CD4-positive, CD25-positive, alpha-beta regulatory T cell (primary cell): ENCODE results near the gene KCNQ5. TPM values are rescaled to one million over a fixed set of nuclear protein-coding genes. Genes with fewer than 3 reads are reported as not detected.
A peak's percentile ranks its signal among the peaks of the same experiment; 100 is the strongest.
"Not testable (repeated sequence)": the region's sequence is repeated elsewhere in the genome, so short reads cannot be mapped to it uniquely, and the experiment has no call there.

Experiments used
- ATAC-seq, 2 donors: fragments of 150-1000 bp; cut with Tn5 transposase; one replicate each; pipeline ENCODE4 v1.10.0; 2021; ENCODE audit warnings: low read depth in 2 of 2, moderate number of reproducible peaks in 2 of 2, moderate library complexity in 1 of 2
- DNase-seq, 3 donors: peaks; one replicate each; pipeline versions ENCODE4 v3.0.0 to v3.0.0-alpha.2; 2012 to 2022; ENCODE audit warnings: mixed read lengths in 1 of 3
- H3K27ac ChIP-seq: one replicate; pipeline ENCODE4 v1.7.0; 2013; ENCODE audit warnings: mild to moderate bottlenecking, low read length; ENCODE audit not compliant: insufficient read depth, poor library complexity, severe bottlenecking
- H3K27me3 ChIP-seq: one replicate; pipeline ENCODE4 v1.7.0; 2013; ENCODE audit warnings: low read length; ENCODE audit not compliant: control insufficient read depth, insufficient read depth
- H3K36me3 ChIP-seq: one replicate; pipeline ENCODE4 v1.7.0; 2013; ENCODE audit warnings: mild to moderate bottlenecking, low read length, moderate library complexity; ENCODE audit not compliant: control insufficient read depth, insufficient read depth
- H3K4me1 ChIP-seq: 2 replicates; pipeline ENCODE4 v1.7.0; 2013; ENCODE audit warnings: mild to moderate bottlenecking, low read length; ENCODE audit not compliant: insufficient read depth, control insufficient read depth, poor library complexity, severe bottlenecking
- H3K4me3 ChIP-seq: one replicate; pipeline ENCODE4 v1.7.0; 2013; ENCODE audit warnings: low read depth, mild to moderate bottlenecking, low read length, moderate library complexity
- H3K9me3 ChIP-seq, 2 experiments: 1 replicate in 1 of 2; 2 replicates in 1 of 2; pipeline ENCODE4 v1.7.0; 2013; ENCODE audit warnings: low read length in 2 of 2, mild to moderate bottlenecking in 1 of 2, moderate library complexity in 1 of 2; ENCODE audit not compliant: control insufficient read depth in 2 of 2
- H3K27ac Mint-ChIP-seq, 3 donors: one replicate each; pipeline ENCODE4 v1.8.0; 2020 to 2022; ENCODE audit warnings: mild to moderate bottlenecking in 3 of 3, mixed read lengths in 3 of 3, moderate library complexity in 2 of 3
- H3K27me3 Mint-ChIP-seq: one replicate; pipeline ENCODE4 v1.8.0; 2022; ENCODE audit warnings: mild to moderate bottlenecking, mixed read lengths
- H3K36me3 Mint-ChIP-seq: one replicate; pipeline ENCODE4 v1.8.0; 2020; ENCODE audit warnings: mixed read lengths
- H3K4me1 Mint-ChIP-seq, 4 donors: one replicate each; pipeline ENCODE4 v1.8.0; 2020 to 2022; ENCODE audit warnings: mixed read lengths in 4 of 4, mild to moderate bottlenecking in 1 of 4
- H3K4me3 Mint-ChIP-seq, 4 donors: one replicate each; pipeline ENCODE4 v1.8.0; 2020 to 2022; ENCODE audit warnings: mild to moderate bottlenecking in 4 of 4, mixed read lengths in 4 of 4, moderate library complexity in 3 of 4
- H3K9me3 Mint-ChIP-seq, 7 donors: one replicate each; pipeline ENCODE4 v1.8.0; 2020 to 2022; ENCODE audit warnings: mixed read lengths in 7 of 7, mild to moderate bottlenecking in 3 of 7, moderate library complexity in 2 of 7
- polyA plus RNA-seq, 4 donors: library from polyadenylated mRNA; unstranded; fragments of 300-500 nt; fragmentation: Illumina TruSeq; gene quantifications; one replicate each; pipeline ENCODE4 v1.2.3, GENCODE V29; 2021
- total RNA-seq: library from RNA; stranded (reverse); gene quantifications from one replicate; pipeline ENCODE4 v1.2.3, GENCODE V29; 2022

The KCNQ5 gene
- total and polyA plus RNA-seq, 5 donors from 2014 or later = 0.45 to 2.5 (median 1.8) TPM

DNA sequence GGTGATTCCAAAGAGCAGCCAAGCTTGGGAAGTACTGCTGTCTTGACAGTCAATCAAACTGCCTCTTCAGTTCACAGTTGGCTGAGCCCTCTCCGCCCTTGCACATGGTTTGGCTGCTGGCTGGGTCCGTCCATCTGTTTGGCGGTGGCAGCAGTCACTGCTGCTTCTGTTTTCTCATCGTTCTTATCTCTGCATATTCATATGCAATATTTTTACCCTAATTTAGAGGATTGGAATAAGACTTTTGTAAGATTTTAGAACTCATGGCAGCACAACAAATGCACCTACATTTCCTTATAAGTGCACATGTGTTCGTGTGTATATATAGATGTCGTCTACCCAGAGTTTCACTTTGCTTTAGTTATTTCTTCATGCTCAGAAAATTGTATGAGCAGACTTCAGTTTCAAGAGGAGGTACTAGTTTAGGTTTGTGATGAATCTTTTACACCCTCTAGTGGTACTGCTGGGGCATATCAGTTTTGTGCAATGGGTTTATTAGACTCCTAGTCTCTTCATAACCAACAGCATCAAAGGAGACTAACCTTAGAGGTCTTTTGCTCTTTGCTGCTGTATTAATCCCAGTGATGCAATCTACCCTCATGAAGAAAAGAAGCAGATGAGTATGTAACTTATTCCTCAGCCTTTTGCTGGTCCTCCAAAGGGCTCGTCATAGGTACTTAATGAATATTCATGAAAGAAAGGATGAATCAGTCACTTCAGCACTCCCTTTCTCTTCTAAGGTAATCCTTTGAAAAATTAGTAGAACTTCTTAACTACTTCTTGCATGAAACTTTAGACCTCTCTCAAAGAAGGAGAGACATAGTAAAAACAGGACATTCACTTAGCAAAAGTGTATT lies 559.1 kb downstream of the KCNQ5 start:
- H3K27ac ChIP-seq = no peak overlapping the region
- H3K4me1 Mint-ChIP-seq = peaks cover 0 to 4% (median 0%) of the 10 kb centered on the region in 4 donors
- peak overlapping the region; percentile 22 for H3K4me3 ChIP-seq
- ATAC-seq (peak; percentile 78 to 79), DNase-seq (peak in 2 of 3 donors; percentile 43 to 65)
- H3K27me3 Mint-ChIP-seq = peaks cover 8% of the 10 kb centered on the region
- H3K4me3 Mint-ChIP-seq = peak overlapping the region in 1 of 4 donors; percentile 44
- peaks cover 2% of the 10 kb centered on the region for H3K27me3 ChIP-seq
- no peaks in the 10 kb centered on the region for H3K36me3 ChIP-seq
- no peak overlapping the region for H3K27ac Mint-ChIP-seq
- no peaks in the 10 kb centered on the region for H3K9me3 ChIP-seq
- H3K4me1 ChIP-seq = no peaks in the 10 kb centered on the region
- peaks cover 3% of the 10 kb centered on the region for H3K36me3 Mint-ChIP-seq
- H3K9me3 Mint-ChIP-seq = no peaks in the 10 kb centered on the region

DNA sequence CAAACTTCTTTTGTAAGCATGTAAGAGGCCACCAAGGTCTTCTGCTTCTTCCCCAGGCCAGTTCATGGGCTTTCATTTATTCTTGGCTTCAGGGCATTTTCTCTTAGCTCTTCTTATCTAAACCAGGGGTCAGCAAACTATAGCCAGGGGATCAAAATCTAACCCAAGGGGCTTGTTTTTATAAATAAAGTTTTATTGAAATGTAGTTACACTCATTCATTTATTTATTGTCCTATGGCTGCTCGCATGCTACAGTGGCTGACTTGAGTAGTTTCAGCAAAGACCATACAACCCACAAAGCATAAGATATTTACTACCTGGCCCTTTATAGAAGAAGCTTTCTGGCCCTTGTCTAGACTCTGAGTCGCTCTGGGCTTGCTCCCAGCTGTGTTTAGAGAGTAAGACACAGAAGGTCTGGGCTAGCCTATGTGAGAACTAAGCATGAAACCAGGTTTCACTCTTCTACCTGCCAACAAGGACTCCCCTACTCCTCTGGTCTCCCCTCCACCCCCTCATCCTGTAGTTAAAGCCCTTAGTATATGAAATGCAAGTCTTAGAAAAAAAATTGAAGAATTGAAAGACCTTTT lies 560.2 kb downstream of the KCNQ5 start:
- Mint-ChIP-seq H3K4me3 (no peak overlapping the region), H3K36me3 (peaks cover 3% of the 10 kb centered on the region), H3K9me3 (no peaks in the 10 kb centered on the region), H3K27me3 (peaks cover 8% of the 10 kb centered on the region), H3K27ac (no peak overlapping the region), H3K4me1 (peaks cover 0 to 4% (median 0%) of the 10 kb centered on the region in 4 donors)
- Histone ChIP-seq H3K27me3 (peaks cover 2% of the 10 kb centered on the region), H3K27ac (no peak overlapping the region), H3K36me3 (no peaks in the 10 kb centered on the region), H3K4me1 (no peaks in the 10 kb centered on the region), H3K9me3 (no peaks in the 10 kb centered on the region), H3K4me3 (no peak overlapping the region)
- no peak for DNase-seq
- ATAC-seq = no peak

DNA sequence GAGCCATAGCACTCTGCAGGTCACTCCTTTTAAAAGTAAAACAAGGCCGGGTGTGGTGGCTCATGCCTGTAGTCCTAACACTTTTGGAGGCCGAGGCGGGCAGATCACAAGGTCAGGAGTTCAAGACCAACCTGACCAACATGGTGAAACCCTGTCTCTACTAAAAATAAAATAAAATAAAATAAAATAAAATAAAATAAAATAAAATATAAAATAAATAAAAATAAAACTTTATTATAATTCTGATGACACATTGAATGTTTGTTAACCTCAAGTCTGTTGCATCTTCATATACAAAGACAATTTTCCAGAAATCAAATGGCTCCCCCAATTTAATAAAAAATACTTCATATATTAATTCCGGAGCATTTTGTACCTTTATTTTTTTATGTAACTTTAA lies 571.4 kb downstream of the KCNQ5 start:
- not testable (repeated sequence) for DNase-seq, H3K4me1 Mint-ChIP-seq, H3K27ac ChIP-seq, H3K36me3 ChIP-seq, ATAC-seq, H3K4me3 ChIP-seq, H3K4me1 ChIP-seq, H3K27me3 Mint-ChIP-seq, H3K36me3 Mint-ChIP-seq, H3K27me3 ChIP-seq, H3K27ac Mint-ChIP-seq, H3K9me3 ChIP-seq, H3K4me3 Mint-ChIP-seq, H3K9me3 Mint-ChIP-seq

DNA sequence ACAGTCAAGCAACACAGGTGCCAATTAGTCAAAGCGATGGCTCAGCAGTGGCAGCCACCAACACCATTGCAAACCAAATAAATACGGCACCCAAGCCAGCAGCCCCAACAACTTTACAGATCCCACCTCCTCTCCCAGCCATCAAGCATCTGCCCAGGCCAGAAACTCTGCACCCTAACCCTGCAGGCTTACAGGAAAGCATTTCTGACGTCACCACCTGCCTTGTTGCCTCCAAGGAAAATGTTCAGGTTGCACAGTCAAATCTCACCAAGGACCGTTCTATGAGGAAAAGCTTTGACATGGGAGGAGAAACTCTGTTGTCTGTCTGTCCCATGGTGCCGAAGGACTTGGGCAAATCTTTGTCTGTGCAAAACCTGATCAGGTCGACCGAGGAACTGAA lies 572.9 kb downstream of the KCNQ5 start:
- H3K4me3 Mint-ChIP-seq = no peak overlapping the region
- H3K27me3 Mint-ChIP-seq = no peaks in the 10 kb centered on the region
- no peak for DNase-seq
- no peaks in the 10 kb centered on the region for H3K36me3 Mint-ChIP-seq
- ATAC-seq = no peak
- H3K4me3 ChIP-seq = no peak overlapping the region
- H3K27me3 ChIP-seq = no peaks in the 10 kb centered on the region
- no peaks in the 10 kb centered on the region for H3K36me3 ChIP-seq
- no peak overlapping the region for H3K27ac ChIP-seq
- H3K9me3 ChIP-seq = no peaks in the 10 kb centered on the region
- H3K4me1 ChIP-seq = no peaks in the 10 kb centered on the region
- no peak overlapping the region for H3K27ac Mint-ChIP-seq
- no peaks in the 10 kb centered on the region for H3K9me3 Mint-ChIP-seq
- H3K4me1 Mint-ChIP-seq = no peaks in the 10 kb centered on the region

DNA sequence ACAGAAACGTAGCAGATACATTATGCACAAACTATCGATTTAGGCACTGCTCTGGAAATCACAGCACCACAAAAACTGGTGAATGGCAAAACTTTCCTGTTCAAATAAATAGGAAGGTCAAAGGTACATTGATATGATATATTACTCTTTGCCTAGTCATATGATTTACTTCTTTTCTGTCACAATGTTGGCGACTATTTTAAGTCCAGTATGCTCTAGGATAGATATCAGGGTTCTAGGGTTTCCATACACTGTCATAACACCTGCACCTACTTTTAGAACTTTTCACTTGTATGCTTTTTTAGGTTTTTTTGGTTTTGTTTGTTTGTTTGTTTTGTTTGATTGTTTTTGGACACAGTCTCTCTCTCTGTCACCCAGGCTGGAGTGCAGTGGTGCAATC lies 578.4 kb downstream of the KCNQ5 start:
- Histone ChIP-seq H3K27me3 (no peaks in the 10 kb centered on the region), H3K27ac (no peak overlapping the region), H3K9me3 (no peaks in the 10 kb centered on the region), H3K36me3 (no peaks in the 10 kb centered on the region), H3K4me3 (no peak overlapping the region), H3K4me1 (no peaks in the 10 kb centered on the region)
- Mint-ChIP-seq H3K9me3 (peaks cover 0 to 1% (median 0%) of the 10 kb centered on the region in 7 donors), H3K27me3 (peaks cover 6% of the 10 kb centered on the region), H3K4me3 (no peak overlapping the region), H3K36me3 (no peaks in the 10 kb centered on the region), H3K4me1 (no peaks in the 10 kb centered on the region), H3K27ac (no peak overlapping the region)
- DNase-seq (no peak), ATAC-seq (no peak)

DNA sequence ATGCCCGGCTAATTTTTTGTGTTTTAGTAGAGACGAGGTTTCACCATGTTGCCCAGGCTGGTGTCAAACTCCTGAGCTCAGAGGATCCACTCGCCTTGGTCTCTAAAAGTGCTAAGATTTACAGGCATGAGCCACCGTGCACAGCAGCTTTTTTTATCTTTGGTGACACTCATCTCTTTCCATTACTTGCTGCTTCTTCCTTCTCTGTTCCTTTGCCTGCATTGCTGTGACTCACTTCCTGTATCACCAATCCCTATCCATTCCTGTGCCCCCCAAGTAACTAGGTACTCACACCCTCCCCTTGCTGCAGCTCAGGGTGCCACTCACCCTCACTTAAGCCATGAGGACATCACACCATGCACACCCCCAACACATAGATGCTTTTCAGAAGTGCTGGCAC lies 578.9 kb downstream of the KCNQ5 start:
- Mint-ChIP-seq H3K9me3 (peaks cover 0 to 1% (median 0%) of the 10 kb centered on the region in 7 donors), H3K27me3 (peaks cover 6% of the 10 kb centered on the region), H3K4me1 (no peaks in the 10 kb centered on the region), H3K36me3 (no peaks in the 10 kb centered on the region), H3K27ac (no peak overlapping the region), H3K4me3 (no peak overlapping the region)
- Histone ChIP-seq H3K27ac (no peak overlapping the region), H3K4me1 (no peaks in the 10 kb centered on the region), H3K36me3 (no peaks in the 10 kb centered on the region), H3K4me3 (no peak overlapping the region), H3K27me3 (no peaks in the 10 kb centered on the region), H3K9me3 (no peaks in the 10 kb centered on the region)
- ATAC-seq (no peak), DNase-seq (no peak)

DNA sequence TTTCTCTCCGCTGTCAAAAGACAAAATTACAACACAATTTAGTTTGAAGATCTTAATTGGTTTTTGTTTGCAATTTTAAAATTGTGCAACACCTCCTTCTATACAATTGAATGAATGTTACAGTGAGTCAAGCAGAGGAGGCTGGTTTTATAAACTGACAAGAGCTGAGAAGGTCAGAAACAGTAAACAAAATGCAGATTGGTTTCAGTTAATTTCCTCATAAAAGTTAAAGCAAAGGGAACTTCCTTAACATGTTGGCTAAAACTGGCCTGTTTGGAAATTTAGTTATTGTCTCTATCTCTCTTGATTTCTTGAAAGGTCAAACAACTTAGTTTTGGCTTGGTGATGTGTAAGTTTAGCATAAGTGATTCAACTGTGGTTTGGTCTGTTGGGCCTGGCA lies 581.2 kb downstream of the KCNQ5 start:
- ATAC-seq = no peak

DNA sequence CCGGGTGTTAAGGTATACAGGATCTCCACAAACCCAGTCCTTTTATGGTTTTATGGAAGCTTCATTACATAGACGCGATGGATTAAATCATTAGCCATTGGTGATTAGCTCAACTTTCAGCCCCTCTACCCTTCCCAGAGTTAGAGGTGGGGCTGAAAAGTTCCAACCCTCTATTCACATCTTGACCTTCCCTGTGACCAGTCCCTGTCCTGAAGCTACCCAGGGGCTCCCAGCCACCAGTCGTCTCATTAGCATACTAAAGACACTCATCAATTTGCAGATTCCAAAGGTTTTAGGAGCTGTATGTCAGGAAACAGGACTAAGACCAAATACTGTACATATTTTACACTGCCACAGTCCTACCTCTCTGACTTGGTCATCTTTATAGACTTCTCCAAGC lies 582.4 kb downstream of the KCNQ5 start:
- H3K4me1 Mint-ChIP-seq = no peaks in the 10 kb centered on the region
- Histone ChIP-seq H3K27ac (no peak overlapping the region), H3K36me3 (no peaks in the 10 kb centered on the region), H3K27me3 (no peaks in the 10 kb centered on the region), H3K4me1 (no peaks in the 10 kb centered on the region), H3K4me3 (no peak overlapping the region), H3K9me3 (no peaks in the 10 kb centered on the region)
- no peak overlapping the region for H3K4me3 Mint-ChIP-seq
- no peak overlapping the region for H3K27ac Mint-ChIP-seq
- ATAC-seq = no peak
- DNase-seq = no peak
- peaks cover 6% of the 10 kb centered on the region for H3K27me3 Mint-ChIP-seq
- no peaks in the 10 kb centered on the region for H3K36me3 Mint-ChIP-seq
- peaks cover 0 to 4% (median 0%) of the 10 kb centered on the region in 7 donors for H3K9me3 Mint-ChIP-seq

More for the DNA sequence above, 581.2 kb downstream of the KCNQ5 start:
- Mint-ChIP-seq H3K27me3 (peaks cover 6% of the 10 kb centered on the region), H3K4me3 (no peak overlapping the region), H3K27ac (no peak overlapping the region), H3K9me3 (peaks cover 0 to 4% (median 0%) of the 10 kb centered on the region in 7 donors), H3K36me3 (no peaks in the 10 kb centered on the region), H3K4me1 (no peaks in the 10 kb centered on the region)
- H3K9me3 ChIP-seq = no peaks in the 10 kb centered on the region
- no peaks in the 10 kb centered on the region for H3K36me3 ChIP-seq
- no peaks in the 10 kb centered on the region for H3K27me3 ChIP-seq
- H3K4me3 ChIP-seq = no peak overlapping the region
- no peak for DNase-seq
- no peak overlapping the region for H3K27ac ChIP-seq
- H3K4me1 ChIP-seq = no peaks in the 10 kb centered on the region
